Measurements from ENCODE around the gene CXADR.

DNA sequence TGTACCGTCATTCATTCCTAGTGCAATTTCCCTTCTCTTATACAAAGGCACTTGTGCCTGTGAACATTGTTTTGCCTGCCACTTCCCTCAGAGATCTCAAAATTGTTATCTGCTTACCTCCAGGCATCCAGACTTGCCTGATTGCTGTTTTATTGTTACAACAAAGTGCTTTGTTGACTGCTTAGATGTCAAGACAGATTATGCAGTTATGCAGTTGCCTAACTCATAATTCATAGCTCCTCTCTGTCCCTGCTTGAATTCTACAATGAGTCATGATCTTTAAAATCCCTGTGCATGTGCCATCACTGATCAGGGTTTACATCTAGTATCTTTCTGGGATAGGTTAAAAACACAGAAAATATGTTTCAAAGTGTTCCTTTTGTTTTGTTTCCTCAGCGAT lies 24.5 kb downstream of the CXADR start:
- TF ChIP-seq YY1 (IDR thresholded peaks at IDR 0.05) = no peak
- TF ChIP-seq, protein P1, sequence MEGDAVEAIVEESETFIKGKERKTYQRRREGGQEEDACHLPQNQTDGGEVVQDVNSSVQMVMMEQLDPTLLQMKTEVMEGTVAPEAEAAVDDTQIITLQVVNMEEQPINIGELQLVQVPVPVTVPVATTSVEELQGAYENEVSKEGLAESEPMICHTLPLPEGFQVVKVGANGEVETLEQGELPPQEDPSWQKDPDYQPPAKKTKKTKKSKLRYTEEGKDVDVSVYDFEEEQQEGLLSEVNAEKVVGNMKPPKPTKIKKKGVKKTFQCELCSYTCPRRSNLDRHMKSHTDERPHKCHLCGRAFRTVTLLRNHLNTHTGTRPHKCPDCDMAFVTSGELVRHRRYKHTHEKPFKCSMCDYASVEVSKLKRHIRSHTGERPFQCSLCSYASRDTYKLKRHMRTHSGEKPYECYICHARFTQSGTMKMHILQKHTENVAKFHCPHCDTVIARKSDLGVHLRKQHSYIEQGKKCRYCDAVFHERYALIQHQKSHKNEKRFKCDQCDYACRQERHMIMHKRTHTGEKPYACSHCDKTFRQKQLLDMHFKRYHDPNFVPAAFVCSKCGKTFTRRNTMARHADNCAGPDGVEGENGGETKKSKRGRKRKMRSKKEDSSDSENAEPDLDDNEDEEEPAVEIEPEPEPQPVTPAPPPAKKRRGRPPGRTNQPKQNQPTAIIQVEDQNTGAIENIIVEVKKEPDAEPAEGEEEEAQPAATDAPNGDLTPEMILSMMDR (IDR thresholded peaks at IDR 0.05; ENCODE audit: low read depth, low read length, missing input control) = no peak
- TF ChIP-seq SP1 (IDR thresholded peaks at IDR 0.05) = no peak
- no peak for TF ChIP-seq NR2F2 (IDR thresholded peaks at IDR 0.05)
- TF ChIP-seq, protein P2, sequence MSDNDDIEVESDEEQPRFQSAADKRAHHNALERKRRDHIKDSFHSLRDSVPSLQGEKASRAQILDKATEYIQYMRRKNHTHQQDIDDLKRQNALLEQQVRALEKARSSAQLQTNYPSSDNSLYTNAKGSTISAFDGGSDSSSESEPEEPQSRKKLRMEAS (IDR thresholded peaks at IDR 0.05) = no peak
- TF ChIP-seq EGR1 (IDR thresholded peaks at IDR 0.05; ENCODE audit: low read depth in 2 of 2) = no peak
- TF ChIP-seq, protein P3, sequence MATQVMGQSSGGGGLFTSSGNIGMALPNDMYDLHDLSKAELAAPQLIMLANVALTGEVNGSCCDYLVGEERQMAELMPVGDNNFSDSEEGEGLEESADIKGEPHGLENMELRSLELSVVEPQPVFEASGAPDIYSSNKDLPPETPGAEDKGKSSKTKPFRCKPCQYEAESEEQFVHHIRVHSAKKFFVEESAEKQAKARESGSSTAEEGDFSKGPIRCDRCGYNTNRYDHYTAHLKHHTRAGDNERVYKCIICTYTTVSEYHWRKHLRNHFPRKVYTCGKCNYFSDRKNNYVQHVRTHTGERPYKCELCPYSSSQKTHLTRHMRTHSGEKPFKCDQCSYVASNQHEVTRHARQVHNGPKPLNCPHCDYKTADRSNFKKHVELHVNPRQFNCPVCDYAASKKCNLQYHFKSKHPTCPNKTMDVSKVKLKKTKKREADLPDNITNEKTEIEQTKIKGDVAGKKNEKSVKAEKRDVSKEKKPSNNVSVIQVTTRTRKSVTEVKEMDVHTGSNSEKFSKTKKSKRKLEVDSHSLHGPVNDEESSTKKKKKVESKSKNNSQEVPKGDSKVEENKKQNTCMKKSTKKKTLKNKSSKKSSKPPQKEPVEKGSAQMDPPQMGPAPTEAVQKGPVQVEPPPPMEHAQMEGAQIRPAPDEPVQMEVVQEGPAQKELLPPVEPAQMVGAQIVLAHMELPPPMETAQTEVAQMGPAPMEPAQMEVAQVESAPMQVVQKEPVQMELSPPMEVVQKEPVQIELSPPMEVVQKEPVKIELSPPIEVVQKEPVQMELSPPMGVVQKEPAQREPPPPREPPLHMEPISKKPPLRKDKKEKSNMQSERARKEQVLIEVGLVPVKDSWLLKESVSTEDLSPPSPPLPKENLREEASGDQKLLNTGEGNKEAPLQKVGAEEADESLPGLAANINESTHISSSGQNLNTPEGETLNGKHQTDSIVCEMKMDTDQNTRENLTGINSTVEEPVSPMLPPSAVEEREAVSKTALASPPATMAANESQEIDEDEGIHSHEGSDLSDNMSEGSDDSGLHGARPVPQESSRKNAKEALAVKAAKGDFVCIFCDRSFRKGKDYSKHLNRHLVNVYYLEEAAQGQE (IDR thresholded peaks at IDR 0.05) = no peak
- no peak for TF ChIP-seq RAD21 (IDR thresholded peaks at IDR 0.05)
- no peak for TF ChIP-seq TAF1 (conservative IDR thresholded peaks at IDR 0.05)
- TF ChIP-seq, protein P4, sequence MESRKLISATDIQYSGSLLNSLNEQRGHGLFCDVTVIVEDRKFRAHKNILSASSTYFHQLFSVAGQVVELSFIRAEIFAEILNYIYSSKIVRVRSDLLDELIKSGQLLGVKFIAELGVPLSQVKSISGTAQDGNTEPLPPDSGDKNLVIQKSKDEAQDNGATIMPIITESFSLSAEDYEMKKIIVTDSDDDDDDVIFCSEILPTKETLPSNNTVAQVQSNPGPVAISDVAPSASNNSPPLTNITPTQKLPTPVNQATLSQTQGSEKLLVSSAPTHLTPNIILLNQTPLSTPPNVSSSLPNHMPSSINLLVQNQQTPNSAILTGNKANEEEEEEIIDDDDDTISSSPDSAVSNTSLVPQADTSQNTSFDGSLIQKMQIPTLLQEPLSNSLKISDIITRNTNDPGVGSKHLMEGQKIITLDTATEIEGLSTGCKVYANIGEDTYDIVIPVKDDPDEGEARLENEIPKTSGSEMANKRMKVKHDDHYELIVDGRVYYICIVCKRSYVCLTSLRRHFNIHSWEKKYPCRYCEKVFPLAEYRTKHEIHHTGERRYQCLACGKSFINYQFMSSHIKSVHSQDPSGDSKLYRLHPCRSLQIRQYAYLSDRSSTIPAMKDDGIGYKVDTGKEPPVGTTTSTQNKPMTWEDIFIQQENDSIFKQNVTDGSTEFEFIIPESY (IDR thresholded peaks at IDR 0.05) = no peak
- TF ChIP-seq RXRA (IDR thresholded peaks at IDR 0.05) = no peak
- TF ChIP-seq, protein P5, sequence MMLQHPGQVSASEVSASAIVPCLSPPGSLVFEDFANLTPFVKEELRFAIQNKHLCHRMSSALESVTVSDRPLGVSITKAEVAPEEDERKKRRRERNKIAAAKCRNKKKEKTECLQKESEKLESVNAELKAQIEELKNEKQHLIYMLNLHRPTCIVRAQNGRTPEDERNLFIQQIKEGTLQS (IDR thresholded peaks at IDR 0.05) = no peak
- no peak for TF ChIP-seq HNF4A (conservative IDR thresholded peaks at IDR 0.05)
